ENCODE measurements around the gene ZNF217. TPM values are rescaled to one million over a fixed set of nuclear protein-coding genes. Genes with fewer than 3 reads are reported as not detected.

ZNF217 gene
- total RNA-seq, 1 experiment from 2014 or later = 27.0 TPM

DNA sequence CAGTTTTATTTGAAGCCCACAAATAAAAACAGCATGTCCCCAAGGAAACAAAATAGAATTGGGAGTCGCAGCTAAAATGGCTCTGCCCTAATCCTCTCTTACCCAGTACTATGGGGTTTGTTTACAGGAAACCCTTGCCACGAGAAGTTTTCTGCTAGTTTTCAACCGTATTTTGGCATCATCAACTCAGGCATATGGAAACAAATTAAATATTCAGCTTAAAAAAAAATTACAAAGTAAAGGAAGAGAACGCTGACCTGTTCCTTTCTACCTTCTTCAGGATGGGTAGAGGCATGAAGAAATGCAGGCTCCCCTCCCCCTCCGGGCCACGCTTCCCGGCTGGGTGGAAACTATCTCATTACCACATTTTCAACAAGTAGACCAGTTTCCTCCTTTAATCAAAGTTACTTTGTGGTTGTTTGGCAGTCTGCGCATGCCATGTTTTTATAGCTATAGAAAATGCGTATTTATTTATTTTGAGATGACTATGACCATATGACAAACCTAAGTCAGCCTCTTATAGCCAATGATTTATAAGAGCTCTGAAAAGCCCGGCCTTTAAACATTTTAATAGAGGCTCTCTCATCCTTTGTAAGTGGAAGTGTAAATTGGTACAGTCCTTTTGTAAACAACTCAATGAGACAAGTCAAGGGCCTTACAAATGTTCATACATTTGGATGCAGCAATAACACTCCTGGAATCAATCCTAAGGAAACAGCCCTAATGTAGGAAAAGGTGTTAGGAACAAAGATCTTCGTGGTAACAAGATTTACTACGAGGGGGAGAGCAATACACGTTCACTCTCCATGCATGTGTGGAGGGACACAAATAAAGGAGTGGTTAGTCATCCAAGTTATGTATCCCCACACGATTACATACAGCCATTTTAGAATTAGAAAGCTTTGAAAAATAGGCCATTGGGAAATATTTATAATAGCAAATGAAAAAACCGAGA lies 16.1 kb upstream of the ZNF217 start:
- H3K9me3 ChIP-seq (ENCODE audit: low read depth, low read length, poor library complexity, severe bottlenecking) = no peaks in the 10 kb centered on the region
- ChIA-PET CTCF (no interaction called here), POLR2A (ENCODE audit: low non-redundant PET) (interaction anchor here (0.7 kb wide), 1 partner anchor 472 kb away, joined by 7 read pairs; no protein-coding TSS in a partner anchor)
- no peaks in the 10 kb centered on the region for H3K27me3 ChIP-seq (replicated peaks; ENCODE audit: insufficient read depth, low read depth, low read length, poor library complexity)
- DNase-seq (ENCODE audit: low spot score) = peak; percentile 76
- intact Hi-C loops (cut with micrococcal nuclease; ENCODE audit: unreplicated experiment) = no loop called here
- no peak for TF ChIP-seq EZH2 (IDR thresholded peaks at IDR 0.05; ENCODE audit: borderline replicate concordance, low read depth, low read length, poor library complexity, severe bottlenecking)
- TF ChIP-seq, protein P1, sequence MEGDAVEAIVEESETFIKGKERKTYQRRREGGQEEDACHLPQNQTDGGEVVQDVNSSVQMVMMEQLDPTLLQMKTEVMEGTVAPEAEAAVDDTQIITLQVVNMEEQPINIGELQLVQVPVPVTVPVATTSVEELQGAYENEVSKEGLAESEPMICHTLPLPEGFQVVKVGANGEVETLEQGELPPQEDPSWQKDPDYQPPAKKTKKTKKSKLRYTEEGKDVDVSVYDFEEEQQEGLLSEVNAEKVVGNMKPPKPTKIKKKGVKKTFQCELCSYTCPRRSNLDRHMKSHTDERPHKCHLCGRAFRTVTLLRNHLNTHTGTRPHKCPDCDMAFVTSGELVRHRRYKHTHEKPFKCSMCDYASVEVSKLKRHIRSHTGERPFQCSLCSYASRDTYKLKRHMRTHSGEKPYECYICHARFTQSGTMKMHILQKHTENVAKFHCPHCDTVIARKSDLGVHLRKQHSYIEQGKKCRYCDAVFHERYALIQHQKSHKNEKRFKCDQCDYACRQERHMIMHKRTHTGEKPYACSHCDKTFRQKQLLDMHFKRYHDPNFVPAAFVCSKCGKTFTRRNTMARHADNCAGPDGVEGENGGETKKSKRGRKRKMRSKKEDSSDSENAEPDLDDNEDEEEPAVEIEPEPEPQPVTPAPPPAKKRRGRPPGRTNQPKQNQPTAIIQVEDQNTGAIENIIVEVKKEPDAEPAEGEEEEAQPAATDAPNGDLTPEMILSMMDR (conservative IDR thresholded peaks at IDR 0.05; ENCODE audit: low read depth, low read length) = no peak
- H3K27ac ChIP-seq (ENCODE audit: low read depth, low read length, poor library complexity, severe bottlenecking) = peak overlapping the region; percentile 71
- H3K4me1 ChIP-seq (ENCODE audit: insufficient read depth, low read length, poor library complexity, severe bottlenecking) = peaks cover 52% of the 10 kb centered on the region
- BruUV-seq (replicated peaks) = no TSS peak
- H3K4me3 ChIP-seq (ENCODE audit: low read depth, low read length, poor library complexity, severe bottlenecking) = no peak overlapping the region
- no peaks in the 10 kb centered on the region for H3K36me3 ChIP-seq (ENCODE audit: insufficient read depth, low read length, poor library complexity, severe bottlenecking)

DNA sequence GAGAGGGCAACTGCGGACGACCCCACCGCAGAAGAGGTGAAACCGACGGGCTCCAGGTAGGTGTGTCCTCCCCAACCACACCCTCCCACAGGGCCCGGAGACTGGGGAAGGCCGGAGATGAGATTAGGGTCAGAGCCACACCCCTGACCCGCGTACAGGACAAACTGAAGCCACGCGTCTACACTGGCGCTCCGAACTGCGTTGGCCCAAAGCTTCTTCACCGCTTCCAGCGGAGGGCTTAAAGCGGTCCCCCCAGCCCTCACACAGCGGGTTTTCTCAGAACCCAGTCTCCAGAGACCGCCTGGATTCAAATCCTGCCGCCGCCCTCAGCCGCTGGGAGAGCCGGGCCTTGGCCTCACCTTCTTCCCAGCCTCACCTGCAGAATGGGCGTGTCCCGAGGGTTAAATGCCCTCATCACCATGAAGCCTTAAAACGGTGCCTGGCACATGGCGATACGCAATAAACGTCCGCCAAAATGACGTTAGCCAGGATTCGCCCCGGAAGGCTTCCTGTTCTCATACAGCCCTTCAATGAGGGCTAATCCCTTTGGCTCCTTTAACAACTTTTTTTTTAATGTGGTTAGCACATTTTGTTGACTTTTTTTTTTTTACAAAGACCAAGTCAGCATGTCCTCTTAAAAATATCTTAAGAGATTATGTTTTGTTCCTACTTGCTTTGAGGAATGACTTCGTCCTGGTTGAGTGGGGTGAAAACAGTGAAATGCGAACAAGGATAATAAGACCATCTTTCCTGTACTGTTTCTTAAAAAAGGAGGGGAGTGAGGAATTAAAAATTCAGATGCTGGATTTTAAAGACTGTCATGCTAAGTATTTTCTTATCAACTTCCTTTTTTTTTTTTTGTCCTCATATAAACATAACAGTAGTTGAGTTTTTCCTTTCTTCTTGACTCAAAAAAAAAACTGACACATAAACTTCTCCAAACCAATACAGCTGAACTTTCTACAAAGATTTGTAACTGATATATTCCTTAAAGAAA lies 15.1 kb upstream of the ZNF217 start:
- BruUV-seq (replicated peaks) = TSS peak; percentile 67
- no peak overlapping the region for H3K4me3 ChIP-seq (ENCODE audit: low read depth, low read length, poor library complexity, severe bottlenecking)
- intact Hi-C loops (cut with micrococcal nuclease; ENCODE audit: unreplicated experiment) = no loop called here

DNA sequence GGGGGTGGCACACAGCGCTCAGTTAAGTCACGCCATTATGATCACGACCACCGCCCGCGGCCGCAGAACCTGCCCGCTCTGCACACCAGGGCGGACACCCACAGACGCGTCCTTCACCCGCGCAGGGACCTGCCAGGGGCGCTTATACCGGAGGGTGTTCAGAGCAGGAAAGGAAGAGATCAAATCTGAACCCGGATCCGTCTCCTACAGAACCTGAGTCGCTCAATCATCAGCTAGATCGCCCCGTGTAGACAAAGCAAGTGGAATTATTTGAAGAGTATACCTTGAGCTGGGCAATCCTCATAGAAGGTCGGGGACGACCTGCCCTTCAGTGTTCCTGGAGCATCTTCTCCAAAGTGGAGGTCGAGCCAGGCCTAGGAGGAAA lies 14.4 kb upstream of the ZNF217 start:
- no TSS peak for BruUV-seq (replicated peaks)
- ChIA-PET POLR2A (ENCODE audit: low non-redundant PET) (no interaction called here), CTCF (no interaction called here)
- Histone ChIP-seq H3K9me3 (ENCODE audit: low read depth, low read length, poor library complexity, severe bottlenecking) (no peaks in the 10 kb centered on the region), H3K27me3 (replicated peaks; ENCODE audit: insufficient read depth, low read depth, low read length, poor library complexity) (no peaks in the 10 kb centered on the region), H3K4me3 (ENCODE audit: low read depth, low read length, poor library complexity, severe bottlenecking) (no peak overlapping the region), H3K4me1 (ENCODE audit: insufficient read depth, low read length, poor library complexity, severe bottlenecking) (peaks cover 41% of the 10 kb centered on the region), H3K27ac (ENCODE audit: low read depth, low read length, poor library complexity, severe bottlenecking) (peak overlapping the region; percentile 71), H3K36me3 (ENCODE audit: insufficient read depth, low read length, poor library complexity, severe bottlenecking) (no peaks in the 10 kb centered on the region)
- no peak for TF ChIP-seq EZH2 (IDR thresholded peaks at IDR 0.05; ENCODE audit: borderline replicate concordance, low read depth, low read length, poor library complexity, severe bottlenecking)
- TF ChIP-seq, protein P1 (conservative IDR thresholded peaks at IDR 0.05; ENCODE audit: low read depth, low read length) = no peak
- intact Hi-C loops (cut with micrococcal nuclease; ENCODE audit: unreplicated experiment) = no loop called here
- no peak for DNase-seq (ENCODE audit: low spot score)

More for the DNA sequence above, 15.1 kb upstream of the ZNF217 start:
- Histone ChIP-seq H3K27me3 (replicated peaks; ENCODE audit: insufficient read depth, low read depth, low read length, poor library complexity) (no peaks in the 10 kb centered on the region), H3K9me3 (ENCODE audit: low read depth, low read length, poor library complexity, severe bottlenecking) (no peaks in the 10 kb centered on the region), H3K36me3 (ENCODE audit: insufficient read depth, low read length, poor library complexity, severe bottlenecking) (no peaks in the 10 kb centered on the region), H3K27ac (ENCODE audit: low read depth, low read length, poor library complexity, severe bottlenecking) (peak overlapping the region; percentile 71), H3K4me1 (ENCODE audit: insufficient read depth, low read length, poor library complexity, severe bottlenecking) (peaks cover 47% of the 10 kb centered on the region)
- ChIA-PET POLR2A (ENCODE audit: low non-redundant PET) (interaction anchor here (0.7 kb wide), 1 partner anchor 471 kb away, joined by 7 read pairs; no protein-coding TSS in a partner anchor), CTCF (no interaction called here)
- TF ChIP-seq, protein P1 (conservative IDR thresholded peaks at IDR 0.05; ENCODE audit: low read depth, low read length) = no peak
- TF ChIP-seq EZH2 (IDR thresholded peaks at IDR 0.05; ENCODE audit: borderline replicate concordance, low read depth, low read length, poor library complexity, severe bottlenecking) = no peak
- DNase-seq (ENCODE audit: low spot score) = peak; percentile 81

Data from A673 (cell line).